Measurements from ENCODE around the gene CYB5A.

The CYB5A gene

GRCh38 chr18:74203811-74204210 is 88.0 kb downstream of the CYB5A start:
- DNase-seq = no peak

Data from hematopoietic multipotent progenitor cell treated with erythropoietin and hydrocortisone succinate and interleukin-3 and kit ligand, for 6 days (in vitro differentiated cells).